ENCODE data around the gene TP53I11.

TP53I11 gene

DNA sequence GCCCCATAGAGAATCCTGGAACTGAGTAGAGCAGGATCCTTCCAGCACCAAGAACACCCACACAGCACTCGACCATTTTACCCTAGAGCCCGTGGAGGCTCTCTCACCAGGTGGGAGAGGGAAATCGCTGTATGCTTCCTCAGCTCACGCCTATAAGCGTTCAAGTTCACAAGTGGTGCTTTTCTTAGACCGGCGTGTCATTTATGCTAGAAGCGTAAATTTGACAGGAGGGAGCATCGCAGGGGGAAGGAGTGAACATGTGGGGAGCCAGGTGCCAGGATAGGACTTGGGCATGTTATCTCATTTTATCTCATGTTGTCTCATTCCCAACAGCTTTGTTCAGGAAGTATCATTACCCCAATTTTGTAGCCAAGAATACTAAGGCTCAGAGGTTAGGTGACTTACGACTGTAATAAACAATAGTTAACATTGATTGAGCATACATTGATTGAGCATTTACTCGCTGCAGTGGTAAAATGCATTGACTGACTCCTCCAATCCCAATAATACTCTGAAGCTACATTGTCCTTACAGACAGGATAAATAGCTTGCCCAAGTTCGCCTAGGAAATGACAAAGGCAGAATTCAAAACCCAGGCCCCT lies 19.1 kb upstream of the TP53I11 start:
- no peak overlapping the region for H3K9ac ChIP-seq (ENCODE audit: low read length)
- no peak overlapping the region for H2AFZ ChIP-seq (ENCODE audit: low read depth, low read length, severe bottlenecking)
- H3K4me2 ChIP-seq (ENCODE audit: low read depth, low read length, poor library complexity, severe bottlenecking) = no peak overlapping the region
- no peaks in the 10 kb centered on the region for H3K36me3 ChIP-seq (ENCODE audit: low read length)
- H3F3A ChIP-seq (ENCODE audit: insufficient read depth) = no peaks in the 10 kb centered on the region
- H3K4me3 ChIP-seq (ENCODE audit: insufficient read depth, low read length, poor library complexity, severe bottlenecking) = no peak overlapping the region
- H3K79me2 ChIP-seq (ENCODE audit: insufficient read depth, low read length) = no peaks in the 10 kb centered on the region
- H4K20me1 ChIP-seq (ENCODE audit: low read depth, low read length) = no peaks in the 10 kb centered on the region
- H3K9me2 ChIP-seq (replicated peaks; ENCODE audit: insufficient read depth, low read length) = no peaks in the 10 kb centered on the region
- H3K27me3 ChIP-seq (ENCODE audit: low read length) = no peaks in the 10 kb centered on the region
- no peak overlapping the region for H3K27ac ChIP-seq (ENCODE audit: low read depth, low read length)
- H3K9me3 ChIP-seq (ENCODE audit: insufficient read depth, low read length) = no peaks in the 10 kb centered on the region
- TF ChIP-seq CTCF (IDR thresholded peaks at IDR 0.05; ENCODE audit: insufficient read depth, low read length, poor library complexity, severe bottlenecking) = no peak
- TF ChIP-seq EZH2phosphoT487 (conservative IDR thresholded peaks at IDR 0.05; ENCODE audit: low read length) = no peak

- no peak overlapping the region for H2AFZ ChIP-seq (ENCODE audit: low read depth, low read length, severe bottlenecking)
- H3K79me2 ChIP-seq (ENCODE audit: insufficient read depth, low read length) = no peaks in the 10 kb centered on the region
- no peak overlapping the region for H3K4me2 ChIP-seq (ENCODE audit: low read depth, low read length, poor library complexity, severe bottlenecking)
- H3K9me3 ChIP-seq (ENCODE audit: insufficient read depth, low read length) = no peaks in the 10 kb centered on the region
- no peak overlapping the region for H3K27ac ChIP-seq (ENCODE audit: low read depth, low read length)
- H3K9me2 ChIP-seq (replicated peaks; ENCODE audit: insufficient read depth, low read length) = no peaks in the 10 kb centered on the region
- H3K36me3 ChIP-seq (ENCODE audit: low read length) = no peaks in the 10 kb centered on the region
- H3K9ac ChIP-seq (ENCODE audit: low read length) = no peak overlapping the region
- no peaks in the 10 kb centered on the region for H3F3A ChIP-seq (ENCODE audit: insufficient read depth)
- no peak for TF ChIP-seq CTCF (IDR thresholded peaks at IDR 0.05; ENCODE audit: insufficient read depth, low read length, poor library complexity, severe bottlenecking)
- no peak for TF ChIP-seq EZH2phosphoT487 (conservative IDR thresholded peaks at IDR 0.05; ENCODE audit: low read length)
- H4K20me1 ChIP-seq (ENCODE audit: low read depth, low read length) = no peaks in the 10 kb centered on the region
- H3K27me3 ChIP-seq (ENCODE audit: low read length) = no peaks in the 10 kb centered on the region
- no peak overlapping the region for H3K4me3 ChIP-seq (ENCODE audit: insufficient read depth, low read length, poor library complexity, severe bottlenecking)
Observed at GRCh38 chr11:44968510-44968909, 17.8 kb upstream of the TP53I11 start.

- no peak overlapping the region for H3K27ac ChIP-seq (ENCODE audit: low read depth, low read length)
- no peaks in the 10 kb centered on the region for H3F3A ChIP-seq (ENCODE audit: insufficient read depth)
- H3K27me3 ChIP-seq (ENCODE audit: low read length) = no peaks in the 10 kb centered on the region
- H3K79me2 ChIP-seq (ENCODE audit: insufficient read depth, low read length) = no peaks in the 10 kb centered on the region
- H4K20me1 ChIP-seq (ENCODE audit: low read depth, low read length) = no peaks in the 10 kb centered on the region
- no peak overlapping the region for H2AFZ ChIP-seq (ENCODE audit: low read depth, low read length, severe bottlenecking)
- H3K9ac ChIP-seq (ENCODE audit: low read length) = no peak overlapping the region
- TF ChIP-seq EZH2phosphoT487 (conservative IDR thresholded peaks at IDR 0.05; ENCODE audit: low read length) (no peak), CTCF (IDR thresholded peaks at IDR 0.05; ENCODE audit: insufficient read depth, low read length, poor library complexity, severe bottlenecking) (no peak)
- no peaks in the 10 kb centered on the region for H3K36me3 ChIP-seq (ENCODE audit: low read length)
- H3K9me3 ChIP-seq (ENCODE audit: insufficient read depth, low read length) = no peaks in the 10 kb centered on the region
- H3K9me2 ChIP-seq (replicated peaks; ENCODE audit: insufficient read depth, low read length) = no peaks in the 10 kb centered on the region
- H3K4me2 ChIP-seq (ENCODE audit: low read depth, low read length, poor library complexity, severe bottlenecking) = no peak overlapping the region
- no peak overlapping the region for H3K4me3 ChIP-seq (ENCODE audit: insufficient read depth, low read length, poor library complexity, severe bottlenecking)
Observed at GRCh38 chr11:44967930-44968496, 17.3 kb upstream of the TP53I11 start.
